ENCODE measurements around the gene TBC1D2B.

The TBC1D2B gene

GRCh38 chr15:78033864-78034263, 43.6 kb downstream of the TBC1D2B start:
- no peak for DNase-seq (ENCODE audit: extremely low read depth, insufficient read length)
- Histone ChIP-seq H3K4me3 (replicated peaks; ENCODE audit: low read depth, low read length) (no peak overlapping the region), H3K36me3 (ENCODE audit: control insufficient read depth, insufficient read depth, low read length) (no peaks in the 10 kb centered on the region; the same call in none of the 2 replicates), H3K27me3 (replicated peaks; ENCODE audit: control insufficient read depth, insufficient read depth, low read length) (no peaks in the 10 kb centered on the region)
- TF ChIP-seq CTCF (IDR thresholded peaks at IDR 0.05; ENCODE audit: insufficient read depth, low read length, poor library complexity, severe bottlenecking) = no peak

GRCh38 chr15:78032671-78033070, 44.8 kb downstream of the TBC1D2B start:
- Histone ChIP-seq H3K27me3 (replicated peaks; ENCODE audit: control insufficient read depth, insufficient read depth, low read length) (no peaks in the 10 kb centered on the region), H3K36me3 (ENCODE audit: control insufficient read depth, insufficient read depth, low read length) (peaks cover 3% of the 10 kb centered on the region), H3K4me3 (replicated peaks; ENCODE audit: low read depth, low read length) (no peak overlapping the region)
- DNase-seq (ENCODE audit: extremely low read depth, insufficient read length) = no peak
- no peak for TF ChIP-seq CTCF (IDR thresholded peaks at IDR 0.05; ENCODE audit: insufficient read depth, low read length, poor library complexity, severe bottlenecking)

- no peak for TF ChIP-seq CTCF (IDR thresholded peaks at IDR 0.05; ENCODE audit: insufficient read depth, low read length, poor library complexity, severe bottlenecking)
- H3K36me3 ChIP-seq (ENCODE audit: control insufficient read depth, insufficient read depth, low read length) = peaks cover 28% of the 10 kb centered on the region
- H3K27me3 ChIP-seq (replicated peaks; ENCODE audit: control insufficient read depth, insufficient read depth, low read length) = no peaks in the 10 kb centered on the region
- no peak overlapping the region for H3K4me3 ChIP-seq (replicated peaks; ENCODE audit: low read depth, low read length)
- no peak for DNase-seq (ENCODE audit: extremely low read depth, insufficient read length)
Observed at GRCh38 chr15:78024883-78025282, 52.6 kb downstream of the TBC1D2B start.

- Histone ChIP-seq H3K27me3 (replicated peaks; ENCODE audit: control insufficient read depth, insufficient read depth, low read length) (no peaks in the 10 kb centered on the region), H3K4me3 (replicated peaks; ENCODE audit: low read depth, low read length) (no peak overlapping the region), H3K36me3 (ENCODE audit: control insufficient read depth, insufficient read depth, low read length) (peaks cover 28% of the 10 kb centered on the region)
- no peak for TF ChIP-seq CTCF (IDR thresholded peaks at IDR 0.05; ENCODE audit: insufficient read depth, low read length, poor library complexity, severe bottlenecking)
- no peak for DNase-seq (ENCODE audit: extremely low read depth, insufficient read length)
Observed at GRCh38 chr15:78024519-78024870, 53.0 kb downstream of the TBC1D2B start.

- no peak for TF ChIP-seq CTCF (IDR thresholded peaks at IDR 0.05; ENCODE audit: insufficient read depth, low read length, poor library complexity, severe bottlenecking)
- no peaks in the 10 kb centered on the region for H3K27me3 ChIP-seq (replicated peaks; ENCODE audit: control insufficient read depth, insufficient read depth, low read length)
- H3K4me3 ChIP-seq (replicated peaks; ENCODE audit: low read depth, low read length) = no peak overlapping the region
- no peak for DNase-seq (ENCODE audit: extremely low read depth, insufficient read length)
- H3K36me3 ChIP-seq (ENCODE audit: control insufficient read depth, insufficient read depth, low read length) = peaks cover 28% of the 10 kb centered on the region
Observed at GRCh38 chr15:78023865-78024518, 53.5 kb downstream of the TBC1D2B start.
